ENCODE results near the gene ADGRV1.
"Not testable (repeated sequence)": the region's sequence is repeated elsewhere in the genome, so short reads cannot be mapped to it uniquely, and the experiment has no call there.

Gene ADGRV1

GRCh38 chr5:90600307-90600706 is 41.7 kb downstream of the ADGRV1 start:
- 95% methylated on average over 3 of the region's 3 CpGs for WGBS
- not testable (repeated sequence) for H3K36me3 ChIP-seq (ENCODE audit: insufficient read depth, low read length); H3K27me3 ChIP-seq (ENCODE audit: insufficient read depth, low read length); H3K9ac ChIP-seq (ENCODE audit: low read depth, low read length); H3K9me3 ChIP-seq (ENCODE audit: insufficient read depth, low read depth, low read length); H3K4me1 ChIP-seq (ENCODE audit: insufficient read depth, low read length); H3K4me3 ChIP-seq (ENCODE audit: low read length); H3K27ac ChIP-seq (ENCODE audit: low read depth, low read length)

- H3K4me1 ChIP-seq (ENCODE audit: insufficient read depth, low read length): peaks cover 2% of the 10 kb centered on the region; the same call in 1 of the 2 replicates
- H3K27ac ChIP-seq (ENCODE audit: low read depth, low read length): no peak overlapping the region
- H3K36me3 ChIP-seq (ENCODE audit: insufficient read depth, low read length): no peaks in the 10 kb centered on the region
- H3K9ac ChIP-seq (ENCODE audit: low read depth, low read length): no peak overlapping the region
- peaks cover 8% of the 10 kb centered on the region; the same call in 1 of the 2 replicates for H3K9me3 ChIP-seq (ENCODE audit: insufficient read depth, low read depth, low read length)
- H3K27me3 ChIP-seq (ENCODE audit: insufficient read depth, low read length): no peaks in the 10 kb centered on the region
- no peak overlapping the region for H3K4me3 ChIP-seq (ENCODE audit: low read length)
- 87% methylated on average over 1 of the region's 2 CpGs for WGBS
These were observed 42.9 kb downstream of the ADGRV1 start for GRCh38 chr5:90601468-90601867.

- no peak overlapping the region for H3K4me3 ChIP-seq (ENCODE audit: low read length)
- H3K36me3 ChIP-seq (ENCODE audit: insufficient read depth, low read length): no peaks in the 10 kb centered on the region
- H3K4me1 ChIP-seq (ENCODE audit: insufficient read depth, low read length): peaks cover 2% of the 10 kb centered on the region; the same call in 1 of the 2 replicates
- WGBS: 94% methylated on average over 1 of the region's 1 CpG
- no peak overlapping the region for H3K9ac ChIP-seq (ENCODE audit: low read depth, low read length)
- no peak overlapping the region for H3K27ac ChIP-seq (ENCODE audit: low read depth, low read length)
- no peaks in the 10 kb centered on the region for H3K27me3 ChIP-seq (ENCODE audit: insufficient read depth, low read length)
- H3K9me3 ChIP-seq (ENCODE audit: insufficient read depth, low read depth, low read length): no peaks in the 10 kb centered on the region
These were observed 44.1 kb downstream of the ADGRV1 start for GRCh38 chr5:90602681-90603080.

GRCh38 chr5:90606539-90606938 is 47.9 kb downstream of the ADGRV1 start:
- 88% methylated on average over 2 of the region's 2 CpGs for WGBS
- no peaks in the 10 kb centered on the region for H3K9me3 ChIP-seq (ENCODE audit: insufficient read depth, low read depth, low read length)
- no peaks in the 10 kb centered on the region for H3K27me3 ChIP-seq (ENCODE audit: insufficient read depth, low read length)
- no peak overlapping the region for H3K9ac ChIP-seq (ENCODE audit: low read depth, low read length)
- peaks cover 2% of the 10 kb centered on the region; the same call in 1 of the 2 replicates for H3K4me1 ChIP-seq (ENCODE audit: insufficient read depth, low read length)
- H3K4me3 ChIP-seq (ENCODE audit: low read length): no peak overlapping the region
- no peaks in the 10 kb centered on the region for H3K36me3 ChIP-seq (ENCODE audit: insufficient read depth, low read length)
- no peak overlapping the region for H3K27ac ChIP-seq (ENCODE audit: low read depth, low read length)

DNA sequence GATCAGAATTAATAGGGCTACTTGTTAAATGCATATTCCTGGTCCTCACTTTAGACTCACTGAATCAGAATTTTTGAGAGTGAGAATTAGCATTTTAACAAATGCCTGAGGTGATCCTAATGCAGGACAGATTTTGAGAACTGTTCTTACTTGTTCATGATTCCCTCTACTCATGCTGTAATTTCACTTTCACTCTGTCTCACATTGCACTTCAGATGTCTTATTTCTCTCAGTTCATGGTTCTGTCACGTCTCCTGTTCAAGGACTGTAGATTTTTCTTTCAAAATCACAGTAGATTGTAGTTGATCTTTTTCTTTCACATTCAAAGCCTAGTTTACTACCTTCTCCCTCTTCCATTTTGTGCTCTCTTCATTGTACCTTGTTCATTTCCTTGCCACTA is 54.3 kb downstream of the ADGRV1 start:
- H3K27ac ChIP-seq (ENCODE audit: low read depth, low read length): no peak overlapping the region; the same call in 1 of the 2 replicates
- H3K4me1 ChIP-seq (ENCODE audit: insufficient read depth, low read length): peaks cover 17% of the 10 kb centered on the region
- H3K9ac ChIP-seq (ENCODE audit: low read depth, low read length): no peak overlapping the region
- 89% methylated on average over 1 of the region's 1 CpG for WGBS
- no peak overlapping the region for H3K4me3 ChIP-seq (ENCODE audit: low read length)
- H3K36me3 ChIP-seq (ENCODE audit: insufficient read depth, low read length): peaks cover 27% of the 10 kb centered on the region
- H3K27me3 ChIP-seq (ENCODE audit: insufficient read depth, low read length): no peaks in the 10 kb centered on the region
- H3K9me3 ChIP-seq (ENCODE audit: insufficient read depth, low read depth, low read length): no peaks in the 10 kb centered on the region

GRCh38 chr5:90613459-90613858 is 54.9 kb downstream of the ADGRV1 start:
- Histone ChIP-seq H3K4me1 (ENCODE audit: insufficient read depth, low read length) (peaks cover 21% of the 10 kb centered on the region), H3K9me3 (ENCODE audit: insufficient read depth, low read depth, low read length) (no peaks in the 10 kb centered on the region), H3K36me3 (ENCODE audit: insufficient read depth, low read length) (peaks cover 32% of the 10 kb centered on the region), H3K4me3 (ENCODE audit: low read length) (no peak overlapping the region), H3K9ac (ENCODE audit: low read depth, low read length) (no peak overlapping the region), H3K27ac (ENCODE audit: low read depth, low read length) (peak overlapping the region; percentile 22), H3K27me3 (ENCODE audit: insufficient read depth, low read length) (no peaks in the 10 kb centered on the region)
- 91% methylated on average over 3 of the region's 3 CpGs for WGBS

GRCh38 chr5:90613918-90614504 is 55.4 kb downstream of the ADGRV1 start:
- no peak overlapping the region for H3K9ac ChIP-seq (ENCODE audit: low read depth, low read length)
- peak overlapping the region; percentile 22; the same call in 1 of the 2 replicates for H3K27ac ChIP-seq (ENCODE audit: low read depth, low read length)
- H3K9me3 ChIP-seq (ENCODE audit: insufficient read depth, low read depth, low read length): no peaks in the 10 kb centered on the region
- H3K27me3 ChIP-seq (ENCODE audit: insufficient read depth, low read length): no peaks in the 10 kb centered on the region
- WGBS: 73% methylated on average over 6 of the region's 6 CpGs
- H3K4me1 ChIP-seq (ENCODE audit: insufficient read depth, low read length): peaks cover 21% of the 10 kb centered on the region
- H3K36me3 ChIP-seq (ENCODE audit: insufficient read depth, low read length): peaks cover 38% of the 10 kb centered on the region
- no peak overlapping the region for H3K4me3 ChIP-seq (ENCODE audit: low read length)

DNA sequence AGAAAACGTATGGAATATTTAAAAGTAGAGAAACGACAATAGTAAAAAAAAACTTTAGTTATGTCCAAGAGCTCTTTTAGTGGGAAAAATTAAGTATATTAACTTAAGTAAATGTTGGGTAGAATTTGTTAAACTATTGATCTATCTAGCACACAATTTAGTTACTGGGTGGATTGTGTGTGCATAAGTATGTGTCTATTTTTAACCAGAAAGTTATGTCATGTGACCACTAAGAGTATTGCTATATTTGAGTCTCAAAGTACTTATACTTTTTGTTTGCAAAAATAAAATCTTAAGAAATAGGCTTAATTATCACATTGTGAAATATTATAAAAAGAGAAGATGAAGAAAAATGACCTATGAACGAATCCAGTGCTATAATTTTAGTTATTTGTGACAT is 56.8 kb downstream of the ADGRV1 start:
- H3K27ac ChIP-seq (ENCODE audit: low read depth, low read length): no peak overlapping the region
- 96% methylated on average over 2 of the region's 3 CpGs for WGBS
- H3K4me3 ChIP-seq (ENCODE audit: low read length): no peak overlapping the region
- peaks cover 42% of the 10 kb centered on the region for H3K36me3 ChIP-seq (ENCODE audit: insufficient read depth, low read length)
- no peaks in the 10 kb centered on the region for H3K9me3 ChIP-seq (ENCODE audit: insufficient read depth, low read depth, low read length)
- H3K27me3 ChIP-seq (ENCODE audit: insufficient read depth, low read length): no peaks in the 10 kb centered on the region
- H3K9ac ChIP-seq (ENCODE audit: low read depth, low read length): no peak overlapping the region
- peaks cover 21% of the 10 kb centered on the region for H3K4me1 ChIP-seq (ENCODE audit: insufficient read depth, low read length)

- 79% methylated on average over 5 of the region's 5 CpGs for WGBS
- Histone ChIP-seq H3K4me3 (ENCODE audit: low read length) (no peak overlapping the region), H3K27ac (ENCODE audit: low read depth, low read length) (no peak overlapping the region), H3K27me3 (ENCODE audit: insufficient read depth, low read length) (no peaks in the 10 kb centered on the region), H3K4me1 (ENCODE audit: insufficient read depth, low read length) (peaks cover 12% of the 10 kb centered on the region), H3K36me3 (ENCODE audit: insufficient read depth, low read length) (peaks cover 60% of the 10 kb centered on the region), H3K9ac (ENCODE audit: low read depth, low read length) (no peak overlapping the region), H3K9me3 (ENCODE audit: insufficient read depth, low read depth, low read length) (no peaks in the 10 kb centered on the region)
These were observed 59.5 kb downstream of the ADGRV1 start for GRCh38 chr5:90618071-90618470.

- not testable (repeated sequence) for H3K27ac ChIP-seq (ENCODE audit: low read depth, low read length); H3K9me3 ChIP-seq (ENCODE audit: insufficient read depth, low read depth, low read length); H3K9ac ChIP-seq (ENCODE audit: low read depth, low read length); H3K4me3 ChIP-seq (ENCODE audit: low read length); H3K27me3 ChIP-seq (ENCODE audit: insufficient read depth, low read length); H3K4me1 ChIP-seq (ENCODE audit: insufficient read depth, low read length)
- peaks cover 76% of the 10 kb centered on the region for H3K36me3 ChIP-seq (ENCODE audit: insufficient read depth, low read length)
- WGBS: no CpG with 5 or more reads among the region's 6 CpGs
These were observed 61.2 kb downstream of the ADGRV1 start for GRCh38 chr5:90619762-90620161.

- Histone ChIP-seq H3K36me3 (ENCODE audit: insufficient read depth, low read length) (peaks cover 77% of the 10 kb centered on the region), H3K4me1 (ENCODE audit: insufficient read depth, low read length) (0 out of 2 replicates have a peak, but pooled peaks cover 4% of the 10 kb centered on the region), H3K9me3 (ENCODE audit: insufficient read depth, low read depth, low read length) (no peaks in the 10 kb centered on the region), H3K27me3 (ENCODE audit: insufficient read depth, low read length) (no peaks in the 10 kb centered on the region), H3K4me3 (ENCODE audit: low read length) (no peak overlapping the region), H3K9ac (ENCODE audit: low read depth, low read length) (no peak overlapping the region), H3K27ac (ENCODE audit: low read depth, low read length) (no peak overlapping the region)
- WGBS: 93% methylated on average over 3 of the region's 3 CpGs
These were observed 63.3 kb downstream of the ADGRV1 start for GRCh38 chr5:90621848-90622247.

- Histone ChIP-seq H3K4me3 (ENCODE audit: low read length) (no peak overlapping the region), H3K9ac (ENCODE audit: low read depth, low read length) (no peak overlapping the region), H3K9me3 (ENCODE audit: insufficient read depth, low read depth, low read length) (no peaks in the 10 kb centered on the region), H3K4me1 (ENCODE audit: insufficient read depth, low read length) (peaks cover 2% of the 10 kb centered on the region; the same call in 1 of the 2 replicates), H3K27ac (ENCODE audit: low read depth, low read length) (no peak overlapping the region), H3K27me3 (ENCODE audit: insufficient read depth, low read length) (no peaks in the 10 kb centered on the region), H3K36me3 (ENCODE audit: insufficient read depth, low read length) (peaks cover 85% of the 10 kb centered on the region)
- no CpG with 5 or more reads among the region's 2 CpGs for WGBS
These were observed 67.9 kb downstream of the ADGRV1 start for GRCh38 chr5:90626493-90626892.
